HepG2 (cell line): ENCODE data around the gene BCL2L1. TPM values are rescaled to one million over a fixed set of nuclear protein-coding genes. Genes with fewer than 3 reads are reported as not detected.

ENCODE experiments used
- BCL3 ChIP-seq: sonication (generic); formaldehyde crosslinking; IDR thresholded peaks from 2 replicates; pipeline ENCODE4 v1.5.1; 2020; ENCODE audit warnings: mild to moderate bottlenecking, missing genetic modification reagents, moderate library complexity
- ELK4 ChIP-seq: sonication (generic); formaldehyde crosslinking; IDR thresholded peaks from 2 replicates; pipeline ENCODE4 v1.9.0; 2021; ENCODE audit warnings: missing genetic modification reagents, borderline replicate concordance
- EP300 ChIP-seq, 3 experiments: sonication (generic) in 1 of 3; formaldehyde crosslinking in 1 of 3; IDR thresholded peaks; 2 replicates each; pipeline versions ENCODE4 v1.5.1 to v1.6.1; 2011 to 2020; ENCODE audit warnings: low read depth in 2 of 3, low read length in 2 of 3, borderline replicate concordance in 1 of 3, improper control_type of control experiment in 1 of 3, mild to moderate bottlenecking in 1 of 3, missing genetic modification reagents in 1 of 3, moderate library complexity in 1 of 3
- JUN ChIP-seq: sonication (generic); formaldehyde crosslinking; IDR thresholded peaks from 2 replicates; pipeline ENCODE4 v1.4.0; 2020; ENCODE audit warnings: mild to moderate bottlenecking, missing genetic modification reagents
- JUND ChIP-seq: sonication (generic); formaldehyde crosslinking; IDR thresholded peaks from 2 replicates; pipeline ENCODE4 v1.8.0; 2022; ENCODE audit warnings: mild to moderate bottlenecking, missing genetic modification reagents
- MAX ChIP-seq: IDR thresholded peaks from 2 replicates; pipeline ENCODE4 v1.6.1; 2012; ENCODE audit warnings: inconsistent platforms
- PRMT3 ChIP-seq: sonication (generic); formaldehyde crosslinking; IDR thresholded peaks from 2 replicates; pipeline ENCODE4 v1.8.1; 2022; ENCODE audit warnings: low read depth, mild to moderate bottlenecking, moderate library complexity, missing genetic modification reagents, borderline replicate concordance
- RERE ChIP-seq: IDR thresholded peaks from 2 replicates; pipeline ENCODE4 v1.6.1; 2016; ENCODE audit warnings: low read depth, missing genetic modification reagents, missing compliant biosample characterization
- SNAI1 ChIP-seq: sonication (generic); formaldehyde crosslinking; IDR thresholded peaks from 2 replicates; pipeline ENCODE4 v1.5.0; 2020; ENCODE audit warnings: mild to moderate bottlenecking, missing genetic modification reagents, borderline replicate concordance
- ZBTB7A ChIP-seq: sonication (generic); formaldehyde crosslinking; IDR thresholded peaks from 2 replicates; pipeline ENCODE4 v1.8.0; 2022; ENCODE audit warnings: mild to moderate bottlenecking, missing genetic modification reagents
- ZFP1 ChIP-seq: IDR thresholded peaks from 2 replicates; pipeline ENCODE4 v1.6.1; 2016
- ZFP90 ChIP-seq: sonication (generic); formaldehyde crosslinking; IDR thresholded peaks from 2 replicates; pipeline ENCODE4 v1.8.0; 2022; ENCODE audit warnings: missing genetic modification reagents, mild to moderate bottlenecking, inconsistent platforms, borderline replicate concordance
- ZNF34 ChIP-seq: sonication (generic); formaldehyde crosslinking; IDR thresholded peaks from 2 replicates; pipeline ENCODE4 v1.4.0; 2020; ENCODE audit warnings: mild to moderate bottlenecking, missing genetic modification reagents, borderline replicate concordance
- ZNF564 ChIP-seq: sonication (generic); formaldehyde crosslinking; IDR thresholded peaks from 2 replicates; pipeline ENCODE4 v1.8.1; 2023; ENCODE audit warnings: mild to moderate bottlenecking, missing genetic modification reagents
- ZNF674 ChIP-seq: sonication (generic); formaldehyde crosslinking; IDR thresholded peaks from 2 replicates; pipeline ENCODE4 v1.5.0; 2020; ENCODE audit warnings: low read depth, mild to moderate bottlenecking, missing genetic modification reagents
- polyA plus RNA-seq, 8 experiments: library from polyadenylated mRNA; depleted of rRNA in 3 of 8; stranded (reverse) in 7 of 8; unstranded in 1 of 8; fragments of >200 nt; fragmentation: Illumina TruSeq in 4 of 8; extraction: Trizol in 4 of 8; gene quantifications; 2 replicates each; pipeline versions ENCODE4 v1.2.1 to v1.2.3, GENCODE V29; 2011 to 2016; ENCODE audit warnings: low read depth in 4 of 8, missing spikeins in 1 of 8, mixed read lengths in 1 of 8; ENCODE audit not compliant: insufficient read depth in 1 of 8
- total RNA-seq, 5 experiments: library from RNA; depleted of rRNA; stranded (reverse); fragments of >200 nt; fragmentation: Illumina TruSeq; extraction: Trizol; gene quantifications; 2 replicates each; pipeline ENCODE4 v1.2.3, GENCODE V29; 2016; ENCODE audit warnings: low read depth in 1 of 5
- TF ChIP-seq, protein P1 (sequence below): sonication (generic); formaldehyde crosslinking; IDR thresholded peaks from 2 replicates; pipeline ENCODE4 v1.5.1; 2020; ENCODE audit warnings: missing genetic modification reagents, mild to moderate bottlenecking, borderline replicate concordance

The BCL2L1 gene
- total and polyA plus RNA-seq, 2 of the 13 experiments (the other 11 are each of a cell fraction or from before 2014, with no cell fraction given) = 164 to 258 TPM

DNA sequence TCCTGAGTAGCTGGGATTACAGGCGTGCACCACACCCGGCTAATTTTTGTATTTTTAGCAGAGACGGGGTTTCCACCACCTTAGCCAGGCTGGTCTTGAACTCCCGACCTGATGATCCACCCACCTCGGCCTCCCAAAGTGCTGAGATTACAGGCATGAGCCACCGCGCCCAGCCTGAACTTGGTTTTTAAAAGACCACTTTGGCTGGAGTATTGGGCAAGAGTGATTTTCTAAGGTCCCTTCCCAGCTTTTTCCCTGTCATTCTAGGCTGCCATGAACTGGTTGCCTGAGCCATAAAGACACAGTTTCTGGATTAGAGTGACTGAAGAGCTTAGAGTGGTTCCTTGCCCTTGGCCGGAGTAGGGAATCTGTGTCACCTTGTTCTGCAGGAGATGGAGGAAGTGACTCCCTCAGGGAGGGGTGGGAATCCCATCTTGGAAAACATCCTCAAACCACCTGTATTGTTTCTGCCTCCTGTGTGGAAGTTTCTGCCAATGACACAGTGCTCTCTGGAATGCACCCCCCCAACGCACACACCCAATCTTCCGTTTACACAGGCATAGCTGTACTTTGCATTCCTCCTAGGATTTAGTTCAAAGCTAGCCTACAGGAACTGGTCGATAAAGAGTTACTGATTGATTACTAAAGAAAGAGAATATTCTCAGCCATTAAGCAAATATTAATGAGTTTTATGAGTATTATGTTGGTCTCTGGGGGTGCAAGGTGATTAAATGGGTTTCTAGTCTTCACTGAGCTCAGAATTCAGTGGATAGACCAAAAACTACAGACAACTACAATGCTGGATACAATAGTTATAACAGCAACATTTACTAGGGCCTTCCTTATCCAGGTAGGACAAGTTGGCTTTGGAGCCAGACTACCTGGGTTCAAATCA is 18.2 kb downstream of the BCL2L1 start (continued):
- TF ChIP-seq ZNF34 (CRISPR knock-in tag) (no peak), ELK4 (no peak; the same call in 1 of the 2 replicates), JUND (peak; percentile 99), EP300 (IDR thresholded peaks at IDR 0.05; ENCODE audit: low read depth in 2 of 2, low read length in 2 of 2) (peak; percentile 99 to 100), EP300 (CRISPR knock-in tag; IDR thresholded peaks at IDR 0.05; ENCODE audit: borderline replicate concordance) (peak; percentile 100), ZFP1 (CRISPR knock-in tag) (peak; percentile 95; the same call in 1 of the 2 replicates), MAX (peak; percentile 88), RERE (CRISPR knock-in tag) (peak; percentile 99), ZNF564 (CRISPR knock-in tag) (peak; percentile 88), BCL3 (CRISPR knock-in tag) (peak; percentile 92; the same call in 1 of the 2 replicates), JUN (peak; percentile 100), ZFP90 (CRISPR knock-in tag) (peak; percentile 97), PRMT3 (CRISPR knock-in tag) (0 out of 2 replicates have a peak, but pooled peaks have one; percentile 73), ZNF674 (CRISPR knock-in tag) (no peak), SNAI1 (CRISPR knock-in tag) (peak; percentile 96), ZBTB7A (peak; percentile 93)
- TF ChIP-seq, protein P1, sequence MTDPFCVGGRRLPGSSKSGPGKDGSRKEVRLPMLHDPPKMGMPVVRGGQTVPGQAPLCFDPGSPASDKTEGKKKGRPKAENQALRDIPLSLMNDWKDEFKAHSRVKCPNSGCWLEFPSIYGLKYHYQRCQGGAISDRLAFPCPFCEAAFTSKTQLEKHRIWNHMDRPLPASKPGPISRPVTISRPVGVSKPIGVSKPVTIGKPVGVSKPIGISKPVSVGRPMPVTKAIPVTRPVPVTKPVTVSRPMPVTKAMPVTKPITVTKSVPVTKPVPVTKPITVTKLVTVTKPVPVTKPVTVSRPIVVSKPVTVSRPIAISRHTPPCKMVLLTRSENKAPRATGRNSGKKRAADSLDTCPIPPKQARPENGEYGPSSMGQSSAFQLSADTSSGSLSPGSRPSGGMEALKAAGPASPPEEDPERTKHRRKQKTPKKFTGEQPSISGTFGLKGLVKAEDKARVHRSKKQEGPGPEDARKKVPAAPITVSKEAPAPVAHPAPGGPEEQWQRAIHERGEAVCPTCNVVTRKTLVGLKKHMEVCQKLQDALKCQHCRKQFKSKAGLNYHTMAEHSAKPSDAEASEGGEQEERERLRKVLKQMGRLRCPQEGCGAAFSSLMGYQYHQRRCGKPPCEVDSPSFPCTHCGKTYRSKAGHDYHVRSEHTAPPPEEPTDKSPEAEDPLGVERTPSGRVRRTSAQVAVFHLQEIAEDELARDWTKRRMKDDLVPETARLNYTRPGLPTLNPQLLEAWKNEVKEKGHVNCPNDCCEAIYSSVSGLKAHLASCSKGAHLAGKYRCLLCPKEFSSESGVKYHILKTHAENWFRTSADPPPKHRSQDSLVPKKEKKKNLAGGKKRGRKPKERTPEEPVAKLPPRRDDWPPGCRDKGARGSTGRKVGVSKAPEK (CRISPR knock-in tag) = peak; percentile 99; the same call in 1 of the 2 replicates
